ENCODE results near the gene ITIH6.

The ITIH6 gene

GRCh38 chrX:54811301-54811885, 13.3 kb upstream of the ITIH6 start:
- Histone ChIP-seq H4K20me1 (ENCODE audit: insufficient read depth, low read length) (no peaks in the 10 kb centered on the region), H3K27me3 (ENCODE audit: insufficient read depth, low read length) (no peaks in the 10 kb centered on the region), H3K9me2 (ENCODE audit: low read depth, low read length) (no peaks in the 10 kb centered on the region), H3F3A (ENCODE audit: insufficient read depth, low read length) (no peaks in the 10 kb centered on the region), H3K4me3 (ENCODE audit: low read depth, low read length, poor library complexity, severe bottlenecking) (no peak overlapping the region), H3K9ac (ENCODE audit: low read length) (no peak overlapping the region), H3K9me3 (ENCODE audit: low read length) (no peaks in the 10 kb centered on the region), H3K4me2 (ENCODE audit: low read length) (no peak overlapping the region), H2AFZ (ENCODE audit: low read length) (no peak overlapping the region), H3K36me3 (ENCODE audit: insufficient read depth, low read length) (no peaks in the 10 kb centered on the region; the same call in 1 of the 2 replicates), H3K4me1 (ENCODE audit: insufficient read depth, low read length, severe bottlenecking) (peaks cover 17% of the 10 kb centered on the region), H3K79me2 (ENCODE audit: insufficient read depth, low read length) (no peaks in the 10 kb centered on the region), H3K27ac (ENCODE audit: low read depth, low read length, poor library complexity, severe bottlenecking) (no peak overlapping the region)
- no peak for TF ChIP-seq EZH2 (IDR thresholded peaks at IDR 0.05; ENCODE audit: borderline replicate concordance, low read length)
- TF ChIP-seq CTCF (IDR thresholded peaks at IDR 0.05; ENCODE audit: low read length) = no peak

GRCh38 chrX:54810532-54810931, 12.5 kb upstream of the ITIH6 start:
- no peaks in the 10 kb centered on the region for H3K9me3 ChIP-seq (ENCODE audit: low read length)
- H4K20me1 ChIP-seq (ENCODE audit: insufficient read depth, low read length) = no peaks in the 10 kb centered on the region
- no peak overlapping the region for H3K4me3 ChIP-seq (ENCODE audit: low read depth, low read length, poor library complexity, severe bottlenecking)
- TF ChIP-seq EZH2 (IDR thresholded peaks at IDR 0.05; ENCODE audit: borderline replicate concordance, low read length) (no peak), CTCF (IDR thresholded peaks at IDR 0.05; ENCODE audit: low read length) (no peak)
- no peaks in the 10 kb centered on the region for H3K79me2 ChIP-seq (ENCODE audit: insufficient read depth, low read length)
- no peak overlapping the region for H2AFZ ChIP-seq (ENCODE audit: low read length)
- H3K4me2 ChIP-seq (ENCODE audit: low read length) = no peak overlapping the region
- no peaks in the 10 kb centered on the region for H3F3A ChIP-seq (ENCODE audit: insufficient read depth, low read length)
- no peaks in the 10 kb centered on the region for H3K9me2 ChIP-seq (ENCODE audit: low read depth, low read length)
- no peak overlapping the region for H3K9ac ChIP-seq (ENCODE audit: low read length)
- no peaks in the 10 kb centered on the region; the same call in 1 of the 2 replicates for H3K36me3 ChIP-seq (ENCODE audit: insufficient read depth, low read length)
- no peaks in the 10 kb centered on the region for H3K27me3 ChIP-seq (ENCODE audit: insufficient read depth, low read length)
- H3K4me1 ChIP-seq (ENCODE audit: insufficient read depth, low read length, severe bottlenecking) = peaks cover 17% of the 10 kb centered on the region
- no peak overlapping the region for H3K27ac ChIP-seq (ENCODE audit: low read depth, low read length, poor library complexity, severe bottlenecking)

GRCh38 chrX:54808605-54809483, 10.8 kb upstream of the ITIH6 start:
- Histone ChIP-seq H3K4me1 (ENCODE audit: insufficient read depth, low read length, severe bottlenecking) (peaks cover 17% of the 10 kb centered on the region), H3K27ac (ENCODE audit: low read depth, low read length, poor library complexity, severe bottlenecking) (peak overlapping the region; percentile 30), H2AFZ (ENCODE audit: low read length) (no peak overlapping the region), H3K79me2 (ENCODE audit: insufficient read depth, low read length) (no peaks in the 10 kb centered on the region), H4K20me1 (ENCODE audit: insufficient read depth, low read length) (no peaks in the 10 kb centered on the region), H3K9me3 (ENCODE audit: low read length) (no peaks in the 10 kb centered on the region), H3K36me3 (ENCODE audit: insufficient read depth, low read length) (no peaks in the 10 kb centered on the region), H3K4me2 (ENCODE audit: low read length) (peak overlapping the region; percentile 79), H3K4me3 (ENCODE audit: low read depth, low read length, poor library complexity, severe bottlenecking) (peak overlapping the region; percentile 88), H3K9me2 (ENCODE audit: low read depth, low read length) (no peaks in the 10 kb centered on the region), H3K27me3 (ENCODE audit: insufficient read depth, low read length) (no peaks in the 10 kb centered on the region), H3F3A (ENCODE audit: insufficient read depth, low read length) (no peaks in the 10 kb centered on the region), H3K9ac (ENCODE audit: low read length) (peak overlapping the region; percentile 76)
- TF ChIP-seq EZH2 (IDR thresholded peaks at IDR 0.05; ENCODE audit: borderline replicate concordance, low read length) (no peak), CTCF (IDR thresholded peaks at IDR 0.05; ENCODE audit: low read length) (no peak)

Data from OCI-LY1 (cell line).